22Rv1 (cell line): ENCODE measurements around the gene MC3R.

Source experiments
- CTCF ChIP-seq: fragments of 450-650 bp; IDR thresholded peaks from 2 replicates; pipeline ENCODE4 v1.5.1; 2017; ENCODE audit warnings: mild to moderate bottlenecking
- ZFX ChIP-seq: fragments of 450-650 bp; IDR thresholded peaks from 2 replicates; pipeline ENCODE4 v1.6.1; 2017; ENCODE audit warnings: antibody characterized with exemption, borderline replicate concordance

GRCh38 chr20:56228021-56228420 lies 20.5 kb upstream of the MC3R start:
- no peak for TF ChIP-seq CTCF
- TF ChIP-seq ZFX: no peak
